Astrocyte of the cerebellum (primary cell): ENCODE data around the gene FBLN5.
A peak's percentile ranks its signal among the peaks of the same experiment; 100 is the strongest.

Experiments
- DNase-seq: peaks from one replicate; pipeline ENCODE4 v3.0.0-alpha.2; 2011; ENCODE audit warnings: low read depth
- H3K4me3 ChIP-seq: 2 replicates; pipeline ENCODE4 v1.5.1; 2011; ENCODE audit warnings: mild to moderate bottlenecking, low read depth, low read length, moderate library complexity
- in situ Hi-C: cut with HindIII; loops from 2 replicates; pipeline ENCODE4 v1.10.0; 2017; ENCODE audit warnings: low sequenced_read_pairs
- TF ChIP-seq, protein P1 (sequence below): IDR thresholded peaks from 2 replicates; pipeline ENCODE4 v1.5.1; 2012; ENCODE audit warnings: low read length, low read depth, moderate library complexity, mild to moderate bottlenecking; ENCODE audit errors: missing control alignments

The FBLN5 gene

GRCh38 chr14:91953170-91953985 is 5.9 kb upstream of the FBLN5 start:
- DNase-seq = no peak
- no peak overlapping the region for H3K4me3 ChIP-seq
- TF ChIP-seq, protein P1, sequence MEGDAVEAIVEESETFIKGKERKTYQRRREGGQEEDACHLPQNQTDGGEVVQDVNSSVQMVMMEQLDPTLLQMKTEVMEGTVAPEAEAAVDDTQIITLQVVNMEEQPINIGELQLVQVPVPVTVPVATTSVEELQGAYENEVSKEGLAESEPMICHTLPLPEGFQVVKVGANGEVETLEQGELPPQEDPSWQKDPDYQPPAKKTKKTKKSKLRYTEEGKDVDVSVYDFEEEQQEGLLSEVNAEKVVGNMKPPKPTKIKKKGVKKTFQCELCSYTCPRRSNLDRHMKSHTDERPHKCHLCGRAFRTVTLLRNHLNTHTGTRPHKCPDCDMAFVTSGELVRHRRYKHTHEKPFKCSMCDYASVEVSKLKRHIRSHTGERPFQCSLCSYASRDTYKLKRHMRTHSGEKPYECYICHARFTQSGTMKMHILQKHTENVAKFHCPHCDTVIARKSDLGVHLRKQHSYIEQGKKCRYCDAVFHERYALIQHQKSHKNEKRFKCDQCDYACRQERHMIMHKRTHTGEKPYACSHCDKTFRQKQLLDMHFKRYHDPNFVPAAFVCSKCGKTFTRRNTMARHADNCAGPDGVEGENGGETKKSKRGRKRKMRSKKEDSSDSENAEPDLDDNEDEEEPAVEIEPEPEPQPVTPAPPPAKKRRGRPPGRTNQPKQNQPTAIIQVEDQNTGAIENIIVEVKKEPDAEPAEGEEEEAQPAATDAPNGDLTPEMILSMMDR = no peak
- in situ Hi-C loops = no loop called here

GRCh38 chr14:91946622-91947474 is 646 bp downstream of the FBLN5 start:
- no peak for DNase-seq
- in situ Hi-C loops = no loop called here
- TF ChIP-seq, protein P1 = no peak
- peak overlapping the region; percentile 63 for H3K4me3 ChIP-seq

- DNase-seq = no peak
- in situ Hi-C loops = no loop called here
- TF ChIP-seq, protein P1 = no peak
- peak overlapping the region; percentile 63 for H3K4me3 ChIP-seq
Observed at GRCh38 chr14:91945751-91946621, 1.5 kb downstream of the FBLN5 start.

GRCh38 chr14:91942946-91943345 is 4.5 kb downstream of the FBLN5 start:
- in situ Hi-C loops = no loop called here
- DNase-seq = no peak
- H3K4me3 ChIP-seq = no peak overlapping the region
- TF ChIP-seq, protein P1 = no peak

GRCh38 chr14:91942128-91942527 is 5.4 kb downstream of the FBLN5 start:
- TF ChIP-seq, protein P1 = no peak
- H3K4me3 ChIP-seq = no peak overlapping the region
- in situ Hi-C loops = no loop called here
- DNase-seq = no peak

- no peak for DNase-seq
- TF ChIP-seq, protein P1 = no peak
- in situ Hi-C loops = no loop called here
- no peak overlapping the region for H3K4me3 ChIP-seq
Observed at GRCh38 chr14:91940209-91940608, 7.3 kb downstream of the FBLN5 start.
